ENCODE measurements around the gene TBC1D19.

The TBC1D19 gene

GRCh38 chr4:26784207-26784865 lies 200.5 kb downstream of the TBC1D19 start (continued):
- TF ChIP-seq OSR1 (CRISPR knock-in tag; IDR thresholded peaks at IDR 0.05) (no peak), TCF4 (CRISPR knock-in tag; IDR thresholded peaks at IDR 0.05; ENCODE audit: borderline replicate concordance) (no peak), ISL1 (CRISPR knock-in tag; IDR thresholded peaks at IDR 0.05) (no peak)

GRCh38 chr4:26785312-26785711 lies 201.4 kb downstream of the TBC1D19 start:
- ATAC-seq = no peak
- TF ChIP-seq PATZ1 (CRISPR knock-in tag; IDR thresholded peaks at IDR 0.05; ENCODE audit: borderline replicate concordance) (no peak), ESRRG (CRISPR knock-in tag; IDR thresholded peaks at IDR 0.05) (no peak), CSRNP3 (CRISPR knock-in tag; IDR thresholded peaks at IDR 0.05) (no peak), ARNTL (CRISPR knock-in tag; IDR thresholded peaks at IDR 0.05; ENCODE audit: borderline replicate concordance, low read depth) (no peak), ZNF565 (CRISPR knock-in tag; conservative IDR thresholded peaks at IDR 0.05; ENCODE audit: low read depth) (no peak), CSDC2 (CRISPR knock-in tag; IDR thresholded peaks at IDR 0.05) (no peak), BACH2 (CRISPR knock-in tag; IDR thresholded peaks at IDR 0.05; ENCODE audit: borderline replicate concordance) (no peak), ZC3H10 (CRISPR knock-in tag; IDR thresholded peaks at IDR 0.05) (no peak), GLIS3 (CRISPR knock-in tag; IDR thresholded peaks at IDR 0.05) (no peak), TOX (CRISPR knock-in tag; IDR thresholded peaks at IDR 0.05; ENCODE audit: borderline replicate concordance) (no peak)

GRCh38 chr4:26785810-26786209 lies 201.9 kb downstream of the TBC1D19 start:
- TF ChIP-seq SNAI2 (CRISPR knock-in tag; IDR thresholded peaks at IDR 0.05) (no peak), BACH2 (CRISPR knock-in tag; IDR thresholded peaks at IDR 0.05; ENCODE audit: borderline replicate concordance) (no peak), RARB (CRISPR knock-in tag; IDR thresholded peaks at IDR 0.05) (no peak), TSHZ2 (CRISPR knock-in tag; IDR thresholded peaks at IDR 0.05) (no peak), PATZ1 (CRISPR knock-in tag; IDR thresholded peaks at IDR 0.05; ENCODE audit: borderline replicate concordance) (no peak), CSDC2 (CRISPR knock-in tag; IDR thresholded peaks at IDR 0.05) (no peak), CREB5 (CRISPR knock-in tag; IDR thresholded peaks at IDR 0.05; ENCODE audit: low read depth) (no peak), TCF4 (CRISPR knock-in tag; IDR thresholded peaks at IDR 0.05; ENCODE audit: borderline replicate concordance) (no peak), ZNF70 (CRISPR knock-in tag; IDR thresholded peaks at IDR 0.05) (no peak), CSRNP3 (CRISPR knock-in tag; IDR thresholded peaks at IDR 0.05) (no peak), PPARA (CRISPR knock-in tag; IDR thresholded peaks at IDR 0.05; ENCODE audit: borderline replicate concordance) (no peak), ARNTL (CRISPR knock-in tag; IDR thresholded peaks at IDR 0.05; ENCODE audit: borderline replicate concordance, low read depth) (no peak), ZNF565 (CRISPR knock-in tag; conservative IDR thresholded peaks at IDR 0.05; ENCODE audit: low read depth) (no peak), ZC3H10 (CRISPR knock-in tag; IDR thresholded peaks at IDR 0.05) (no peak), ISL1 (CRISPR knock-in tag; IDR thresholded peaks at IDR 0.05) (no peak), POU6F1 (CRISPR knock-in tag; IDR thresholded peaks at IDR 0.05; ENCODE audit: borderline replicate concordance, low read depth) (no peak), OSR1 (CRISPR knock-in tag; IDR thresholded peaks at IDR 0.05) (no peak), ZNF8 (CRISPR knock-in tag; IDR thresholded peaks at IDR 0.05) (no peak), ZFP30 (CRISPR knock-in tag; IDR thresholded peaks at IDR 0.05) (no peak), TOX (CRISPR knock-in tag; IDR thresholded peaks at IDR 0.05; ENCODE audit: borderline replicate concordance) (no peak)
- ATAC-seq = no peak
